22Rv1 (cell line): ENCODE data around the gene CAPRIN1.

Experiments
- CTCF ChIP-seq: fragments of 450-650 bp; IDR thresholded peaks from 2 replicates; pipeline ENCODE4 v1.5.1; 2017; ENCODE audit warnings: mild to moderate bottlenecking
- ZFX ChIP-seq: fragments of 450-650 bp; IDR thresholded peaks from 2 replicates; pipeline ENCODE4 v1.6.1; 2017; ENCODE audit warnings: antibody characterized with exemption, borderline replicate concordance

DNA sequence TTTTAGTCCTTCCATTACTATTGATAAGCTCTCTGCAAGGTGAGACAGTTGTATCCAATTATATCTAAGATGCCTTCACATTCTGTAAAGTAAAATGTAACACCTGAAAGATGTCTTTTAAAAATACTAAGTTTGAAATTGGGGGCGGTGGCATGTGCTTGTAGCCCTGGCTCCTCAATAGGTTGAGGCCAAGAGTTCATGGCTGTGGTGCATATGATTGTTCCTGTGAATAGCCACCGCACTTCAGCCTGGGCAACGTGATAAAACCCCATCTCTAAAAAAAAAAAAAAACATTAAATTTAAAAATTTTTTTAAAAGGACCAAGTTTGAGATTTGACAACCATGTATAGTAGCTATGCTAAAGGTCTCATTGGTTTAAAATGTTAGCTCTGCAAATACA, 20.5 kb downstream of the CAPRIN1 start:
- no peak for TF ChIP-seq CTCF
- TF ChIP-seq ZFX, result no peak
